Smooth muscle cell (in vitro differentiated cells): ENCODE measurements around the gene NRROS. TPM values are rescaled to one million over a fixed set of nuclear protein-coding genes. Genes with fewer than 3 reads are reported as not detected.

Source experiments
- DNase-seq: peaks from one replicate; lab custom pipeline; 2025; ENCODE audit not compliant: unreplicated experiment; lab: John Stamatoyannopoulos, UW
- H2AFZ ChIP-seq: fragments of 200-600 bp; sonication (generic); 2 replicates; pipeline ENCODE4 v1.6.0; 2016; ENCODE audit warnings: antibody characterized with exemption, low read depth, mild to moderate bottlenecking
- H3F3A ChIP-seq: fragments of 200-600 bp; sonication (generic); 2 replicates; pipeline ENCODE4 v1.6.0; 2017; ENCODE audit warnings: antibody characterized with exemption, low read depth
- H3K27ac ChIP-seq: fragments of 200-600 bp; sonication (generic); 2 replicates; pipeline ENCODE4 v1.5.1; 2016; ENCODE audit warnings: low read depth, mild to moderate bottlenecking
- H3K27me3 ChIP-seq: fragments of 200-600 bp; sonication (generic); 2 replicates; pipeline ENCODE4 v1.6.1; 2016; ENCODE audit warnings: low read depth, mild to moderate bottlenecking
- H3K36me3 ChIP-seq: fragments of 200-600 bp; sonication (generic); 2 replicates; pipeline ENCODE4 v1.5.1; 2016; ENCODE audit warnings: low read depth
- H3K4me1 ChIP-seq: fragments of 200-600 bp; sonication (generic); 2 replicates; pipeline ENCODE4 v1.5.1; 2016; ENCODE audit warnings: low read depth
- H3K4me2 ChIP-seq: fragments of 200-600 bp; sonication (generic); 2 replicates; pipeline ENCODE4 v1.6.0; 2016; ENCODE audit warnings: mild to moderate bottlenecking
- H3K4me3 ChIP-seq: fragments of 200-600 bp; sonication (generic); 2 replicates; pipeline ENCODE4 v1.5.1; 2016; ENCODE audit warnings: mild to moderate bottlenecking
- H3K79me2 ChIP-seq: fragments of 200-600 bp; sonication (generic); 2 replicates; pipeline ENCODE4 v1.6.0; 2016; ENCODE audit warnings: low read depth, mild to moderate bottlenecking
- H3K9ac ChIP-seq: fragments of 200-600 bp; sonication (generic); 2 replicates; pipeline ENCODE4 v1.6.0; 2016; ENCODE audit warnings: low read depth
- H3K9me3 ChIP-seq: fragments of 200-600 bp; sonication (generic); replicated peaks from 2 replicates; pipeline ENCODE4 v1.5.1; 2016; ENCODE audit warnings: low read depth
- H4K20me1 ChIP-seq: fragments of 200-600 bp; sonication (generic); 2 replicates; pipeline ENCODE4 v1.6.0; 2016; ENCODE audit warnings: low read depth
- WGBS: methylation state at CpG from one replicate; pipeline ENCODE4 v1.1.7; 2016; ENCODE audit warnings: low lambda C conversion rate; 5-methylcytosine and 5-hydroxymethylcytosine counted together
- polyA plus RNA-seq: library from polyadenylated mRNA; unstranded; fragments of >200 nt; fragmentation: Nextera tagmentation; extraction: Ambion mirVana; gene quantifications from 2 replicates; pipeline ENCODE4 v1.2.1, GENCODE V29; 2016
- total RNA-seq: library from RNA; depleted of rRNA; stranded (reverse); fragments of >200 nt; gene quantifications from 2 replicates; pipeline ENCODE4 v1.2.3, GENCODE V29; 2014
- TF ChIP-seq, protein P1 (sequence below): fragments of 200-600 bp; sonication (generic); IDR thresholded peaks from 2 replicates; pipeline ENCODE4 v1.5.1; 2017; ENCODE audit warnings: borderline replicate concordance, mild to moderate bottlenecking, antibody characterized with exemption; ENCODE audit not compliant: insufficient read depth, poor library complexity, severe bottlenecking

Gene NRROS
- total and polyA plus RNA-seq, 2 experiments from 2014 or later = 0.45 TPM; not detected in 1

DNA sequence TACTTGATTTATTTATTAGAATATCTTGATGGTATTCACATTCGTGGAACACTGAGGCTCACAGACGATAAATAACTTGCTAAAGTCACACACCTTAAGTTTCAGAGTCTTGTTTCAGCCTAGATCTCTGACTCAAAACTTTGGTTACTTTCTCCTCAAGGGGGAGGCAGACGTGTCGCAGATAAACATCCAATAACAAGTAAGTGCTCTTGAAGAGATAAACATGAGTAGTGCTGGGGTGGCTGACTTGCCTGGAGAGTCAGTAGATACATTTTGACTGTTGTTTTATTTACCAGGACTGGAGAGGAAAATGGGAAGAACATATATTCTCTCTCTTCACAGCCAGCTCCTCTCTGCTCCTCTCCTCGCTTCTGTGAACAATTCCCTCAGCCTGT lies 39.8 kb upstream of the NRROS start:
- H3K4me1 ChIP-seq = no peaks in the 10 kb centered on the region

DNA sequence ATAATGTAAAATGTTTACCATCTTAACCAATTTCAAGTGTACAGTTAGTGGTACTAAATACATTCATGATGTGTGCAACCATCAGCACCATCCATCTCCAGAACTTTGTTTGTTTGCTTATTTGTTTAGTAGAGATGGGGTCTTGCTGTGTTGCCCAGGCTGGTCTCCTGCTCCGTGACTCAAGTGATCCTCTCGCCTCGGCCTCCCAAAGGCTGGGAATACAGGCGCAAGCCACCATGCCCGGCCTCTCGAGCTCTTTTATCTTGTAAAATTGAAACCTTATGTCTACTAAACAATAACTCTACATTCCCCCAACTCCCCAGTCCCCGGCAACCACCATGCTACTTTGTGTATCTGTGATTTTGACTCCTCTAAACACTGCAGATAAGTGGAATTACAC lies 39.1 kb upstream of the NRROS start:
- no peaks in the 10 kb centered on the region for H3F3A ChIP-seq
- TF ChIP-seq, protein P1, sequence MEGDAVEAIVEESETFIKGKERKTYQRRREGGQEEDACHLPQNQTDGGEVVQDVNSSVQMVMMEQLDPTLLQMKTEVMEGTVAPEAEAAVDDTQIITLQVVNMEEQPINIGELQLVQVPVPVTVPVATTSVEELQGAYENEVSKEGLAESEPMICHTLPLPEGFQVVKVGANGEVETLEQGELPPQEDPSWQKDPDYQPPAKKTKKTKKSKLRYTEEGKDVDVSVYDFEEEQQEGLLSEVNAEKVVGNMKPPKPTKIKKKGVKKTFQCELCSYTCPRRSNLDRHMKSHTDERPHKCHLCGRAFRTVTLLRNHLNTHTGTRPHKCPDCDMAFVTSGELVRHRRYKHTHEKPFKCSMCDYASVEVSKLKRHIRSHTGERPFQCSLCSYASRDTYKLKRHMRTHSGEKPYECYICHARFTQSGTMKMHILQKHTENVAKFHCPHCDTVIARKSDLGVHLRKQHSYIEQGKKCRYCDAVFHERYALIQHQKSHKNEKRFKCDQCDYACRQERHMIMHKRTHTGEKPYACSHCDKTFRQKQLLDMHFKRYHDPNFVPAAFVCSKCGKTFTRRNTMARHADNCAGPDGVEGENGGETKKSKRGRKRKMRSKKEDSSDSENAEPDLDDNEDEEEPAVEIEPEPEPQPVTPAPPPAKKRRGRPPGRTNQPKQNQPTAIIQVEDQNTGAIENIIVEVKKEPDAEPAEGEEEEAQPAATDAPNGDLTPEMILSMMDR = no peak
- H3K27me3 ChIP-seq = no peaks in the 10 kb centered on the region
- no peak overlapping the region for H3K9ac ChIP-seq
- H3K27ac ChIP-seq = no peak overlapping the region
- no peaks in the 10 kb centered on the region for H3K36me3 ChIP-seq
- no peak for DNase-seq
- no peak overlapping the region for H2AFZ ChIP-seq
- no peaks in the 10 kb centered on the region for H3K4me1 ChIP-seq
- no peaks in the 10 kb centered on the region for H4K20me1 ChIP-seq
- no peak overlapping the region for H3K4me3 ChIP-seq
- no peak overlapping the region for H3K4me2 ChIP-seq
- H3K9me3 ChIP-seq = no peaks in the 10 kb centered on the region
- WGBS = 93% methylated on average over 7 of the region's 7 CpGs
- no peaks in the 10 kb centered on the region for H3K79me2 ChIP-seq

More for the DNA sequence above, 39.8 kb upstream of the NRROS start:
- 73% methylated on average over 5 of the region's 5 CpGs for WGBS
- Histone ChIP-seq H2AFZ (no peak overlapping the region), H4K20me1 (no peaks in the 10 kb centered on the region), H3K27me3 (no peaks in the 10 kb centered on the region), H3K79me2 (no peaks in the 10 kb centered on the region), H3K9me3 (no peaks in the 10 kb centered on the region), H3F3A (no peaks in the 10 kb centered on the region), H3K4me3 (no peak overlapping the region), H3K27ac (no peak overlapping the region), H3K36me3 (no peaks in the 10 kb centered on the region), H3K9ac (no peak overlapping the region), H3K4me2 (no peak overlapping the region)
- TF ChIP-seq, protein P1 = no peak
- no peak for DNase-seq

DNA sequence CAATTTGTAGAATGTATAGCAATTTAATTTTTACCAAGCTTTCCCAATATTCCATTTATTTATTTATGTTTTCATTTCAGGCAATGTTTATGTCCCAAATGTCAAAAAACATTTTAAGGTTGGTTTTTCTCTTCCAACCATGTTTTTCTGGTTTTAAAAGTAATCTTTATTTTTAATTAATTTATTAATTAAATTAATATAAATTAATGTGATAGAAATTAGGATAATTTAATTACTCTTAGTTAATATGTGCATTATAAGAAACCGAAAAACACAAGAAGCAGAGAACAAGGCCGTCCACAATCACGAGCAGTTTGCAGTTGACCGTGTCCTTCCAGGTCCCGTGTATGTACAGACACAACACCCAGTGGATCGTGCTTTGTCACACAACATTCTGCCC lies 36.8 kb upstream of the NRROS start:
- H3K27me3 ChIP-seq = no peaks in the 10 kb centered on the region
- no peaks in the 10 kb centered on the region for H3K79me2 ChIP-seq
- H4K20me1 ChIP-seq = no peaks in the 10 kb centered on the region
- H3K9ac ChIP-seq = no peak overlapping the region
- H3K4me1 ChIP-seq = no peaks in the 10 kb centered on the region
- TF ChIP-seq, protein P1 = no peak
- H3K36me3 ChIP-seq = no peaks in the 10 kb centered on the region
- no peak overlapping the region for H2AFZ ChIP-seq
- H3K9me3 ChIP-seq = no peaks in the 10 kb centered on the region
- H3K4me3 ChIP-seq = no peak overlapping the region
- whole genome bisulfite sequencing = 94% methylated on average over 6 of the region's 6 CpGs
- no peak for DNase-seq
- H3K4me2 ChIP-seq = no peak overlapping the region
- H3F3A ChIP-seq = no peaks in the 10 kb centered on the region
- H3K27ac ChIP-seq = no peak overlapping the region

DNA sequence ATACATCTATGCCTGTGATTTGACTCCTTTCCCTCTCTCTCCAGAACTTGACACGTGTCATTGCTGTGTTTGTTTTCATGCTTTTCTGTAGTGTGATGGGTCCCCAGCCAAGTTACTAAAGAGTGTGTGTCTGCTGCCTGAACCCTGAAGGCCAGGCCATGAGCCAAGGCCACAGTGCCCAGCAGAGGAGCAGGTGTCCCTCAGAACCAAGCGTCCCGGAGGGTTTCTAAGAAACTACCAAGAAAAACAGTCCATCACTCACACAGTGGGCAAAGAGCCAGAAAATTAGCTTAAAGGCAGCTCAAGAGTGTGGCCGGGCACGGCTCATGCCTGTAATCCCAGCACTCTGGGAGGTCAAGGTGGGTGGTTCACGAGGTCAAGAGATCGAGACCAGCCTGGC lies 35.8 kb upstream of the NRROS start:
- Histone ChIP-seq H4K20me1 (no peaks in the 10 kb centered on the region), H3K9me3 (no peaks in the 10 kb centered on the region), H2AFZ (no peak overlapping the region), H3K4me3 (no peak overlapping the region), H3K4me2 (no peak overlapping the region), H3K79me2 (no peaks in the 10 kb centered on the region), H3K9ac (no peak overlapping the region), H3F3A (no peaks in the 10 kb centered on the region), H3K36me3 (no peaks in the 10 kb centered on the region), H3K4me1 (no peaks in the 10 kb centered on the region), H3K27me3 (no peaks in the 10 kb centered on the region), H3K27ac (no peak overlapping the region)
- no peak for DNase-seq
- 90% methylated on average over 7 of the region's 7 CpGs for WGBS
- TF ChIP-seq, protein P1 = no peak
